Psoas muscle (tissue), 8 donors: ENCODE results near the gene BAZ2A. TPM values are rescaled to one million over a fixed set of nuclear protein-coding genes. Genes with fewer than 3 reads are reported as not detected.
"Not testable (repeated sequence)": the region's sequence is repeated elsewhere in the genome, so short reads cannot be mapped to it uniquely, and the experiment has no call there.

Source experiments
- ATAC-seq, 4 donors: fragments of 200-7000 bp; cut with Tn5 transposase; one replicate each; pipeline ENCODE4 v1.9.1; 2020; ENCODE audit warnings: moderate library complexity in 3 of 4, mild to moderate bottlenecking in 2 of 4
- DNase-seq, 2 donors: peaks; one replicate each; pipeline ENCODE4 v3.0.0-alpha.2; 2020
- H3K27ac ChIP-seq: fragments of 200-600 bp; one replicate; pipeline ENCODE4 v1.8.0; 2022
- H3K27me3 ChIP-seq, 3 donors: fragments of 200-600 bp in 1 of 3; one replicate each; pipeline versions ENCODE4 v1.6.1 to v1.8.0; 2013 to 2022; ENCODE audit warnings: low read length in 2 of 3, mild to moderate bottlenecking in 2 of 3, moderate library complexity in 1 of 3; ENCODE audit not compliant: insufficient read depth in 3 of 3
- H3K36me3 ChIP-seq, 2 donors: fragments of 200-600 bp in 1 of 2; one replicate each; pipeline versions ENCODE4 v1.6.1 to v1.8.0; 2013 to 2022; ENCODE audit warnings: low read depth in 1 of 2, mild to moderate bottlenecking in 1 of 2, moderate library complexity in 1 of 2; ENCODE audit not compliant: insufficient read depth in 1 of 2
- H3K4me1 ChIP-seq: fragments of 200-600 bp; one replicate; pipeline ENCODE4 v1.8.0; 2022
- H3K4me3 ChIP-seq: fragments of 200-600 bp; one replicate; pipeline ENCODE4 v1.8.0; 2022; ENCODE audit warnings: mild to moderate bottlenecking
- H3K9me3 ChIP-seq: fragments of 200-600 bp; one replicate; pipeline ENCODE4 v1.8.0; 2022
- CTCF ChIP-seq: fragments of 200-600 bp; IDR thresholded peaks from one replicate; pipeline ENCODE4 v1.8.0; 2022; ENCODE audit warnings: antibody characterized with exemption
- WGBS, 3 donors: extraction: QIAGEN DNeasy Blood & Tissue Kit; methylation state at CpG; one replicate each; pipeline versions ENCODE4 v1.1.6 to v1.1.7; 2013; 5-methylcytosine and 5-hydroxymethylcytosine counted together
- intact Hi-C, 2 donors: fragments of 100-400 bp; cut with DNase I; formaldehyde crosslinking; loops; one replicate each; pipeline versions ENCODE4 v1.11.0 to v1.14.2; 2022
- polyA plus RNA-seq, 3 donors: library from polyadenylated mRNA; stranded (reverse); fragments of 200-250 nt; gene quantifications; one replicate each; pipeline ENCODE4 v1.2.3, GENCODE V29; 2013
- total RNA-seq, 4 donors: library from RNA; stranded (reverse); fragmentation: NEBNext Ultra II Directional in 2 of 4; extraction: Animal tissue kit (Norgen Biotek cat#: 25700) in 2 of 4; gene quantifications; one replicate each; pipeline versions ENCODE4 v1.2.1 to v1.2.4, GENCODE V29; 2021 to 2023
- donor health status: healthy with polysubstance abuse.
- donor health status: DM: no; HTN: no; CAD: no; lungs with moderate emphysema.
- donor health status: Bipolar disorder and iron deficiency.
- donor health status: healthy.
- donor health status: DM: yes; HTN: yes; CAD: no.
- donor health status: DM: no; HTN: no; CAD: no.
- donor health status: DM: no; HTN: no; CAD: no.
- donor health status: DM: yes; HTN: yes; CAD: no.

BAZ2A gene
- total and polyA plus RNA-seq, 7 donors: 10.0 to 53.8 (median 41.0) TPM

DNA sequence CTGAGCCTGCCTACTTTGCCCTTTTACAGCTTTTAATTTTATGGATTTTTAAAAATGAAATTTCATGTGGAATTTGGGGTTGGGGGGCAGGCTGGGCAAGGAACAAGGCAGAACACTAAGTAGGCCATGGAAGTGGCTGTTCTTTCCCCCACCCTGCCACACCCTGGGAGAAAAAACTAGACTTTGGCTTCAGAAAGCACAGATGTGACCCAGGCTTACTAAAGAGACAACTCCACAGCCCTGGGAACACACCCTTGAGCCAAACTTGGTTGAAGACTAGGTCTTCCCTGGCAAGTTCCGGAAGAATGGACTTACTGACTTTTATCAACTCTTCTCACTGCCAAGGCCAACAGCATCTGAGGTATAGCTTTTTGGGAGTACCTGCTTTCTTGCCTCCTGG is 40.3 kb downstream of the BAZ2A start:
- Histone ChIP-seq H3K4me3 (no peak overlapping the region), H3K27me3 (no peaks in the 10 kb centered on the region), H3K36me3 (peaks cover 5 to 23% of the 10 kb centered on the region in 2 donors), H3K27ac (no peak overlapping the region), H3K4me1 (no peaks in the 10 kb centered on the region), H3K9me3 (no peaks in the 10 kb centered on the region)
- ATAC-seq (no peak), DNase-seq (no peak)
- no peak for TF ChIP-seq CTCF
- WGBS, 3 donors: 95 to 100% (median 100%) methylated on average over 1 of the region's 1 CpG
- intact Hi-C loops: loop anchor here in 1 of 2 donors (5.0 kb wide), 1 partner anchor 77 kb away; no protein-coding TSS in a partner anchor

DNA sequence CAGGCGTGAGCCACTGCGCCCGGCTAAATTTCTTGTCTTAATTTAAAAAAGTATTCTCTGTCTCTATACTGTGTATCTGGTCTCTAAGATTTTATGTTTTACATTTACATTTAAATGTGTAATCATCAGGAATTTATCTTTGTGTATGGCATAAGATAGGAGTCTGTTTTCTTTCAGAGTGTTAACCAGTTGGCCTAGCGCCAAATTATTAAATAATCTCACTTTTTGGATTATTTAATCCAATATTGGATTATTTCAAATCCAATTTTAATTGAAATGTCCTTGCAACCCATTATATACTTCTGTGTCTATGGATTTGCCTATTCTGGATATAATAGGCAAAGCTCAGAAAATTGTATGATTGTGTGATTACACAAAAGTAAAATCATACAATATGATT is 45.0 kb downstream of the BAZ2A start:
- Histone ChIP-seq H3K4me1 (no peaks in the 10 kb centered on the region), H3K27ac (no peak overlapping the region), H3K9me3 (no peaks in the 10 kb centered on the region), H3K4me3 (no peak overlapping the region), H3K36me3 (peaks cover 5 to 42% of the 10 kb centered on the region in 2 donors), H3K27me3 (no peaks in the 10 kb centered on the region)
- TF ChIP-seq CTCF: no peak
- intact Hi-C loops: no loop called here
- DNase-seq (no peak), ATAC-seq (no peak)
- 85 to 86% (median 86%) methylated on average over 4 of the region's 4 CpGs for WGBS, 3 donors

GRCh38 chr12:56581418-56582145 is 48.5 kb downstream of the BAZ2A start:
- no peak for ATAC-seq
- DNase-seq: no peak
- WGBS, 3 donors: 59 to 76% (median 66%) methylated on average over 10 of the region's 10 CpGs
- Histone ChIP-seq H3K27ac (no peak overlapping the region), H3K4me3 (no peak overlapping the region), H3K27me3 (no peaks in the 10 kb centered on the region), H3K36me3 (peaks cover 0 to 19% of the 10 kb centered on the region in 2 donors), H3K4me1 (no peaks in the 10 kb centered on the region), H3K9me3 (no peaks in the 10 kb centered on the region)
- intact Hi-C loops: no loop called here
- TF ChIP-seq CTCF: no peak

DNA sequence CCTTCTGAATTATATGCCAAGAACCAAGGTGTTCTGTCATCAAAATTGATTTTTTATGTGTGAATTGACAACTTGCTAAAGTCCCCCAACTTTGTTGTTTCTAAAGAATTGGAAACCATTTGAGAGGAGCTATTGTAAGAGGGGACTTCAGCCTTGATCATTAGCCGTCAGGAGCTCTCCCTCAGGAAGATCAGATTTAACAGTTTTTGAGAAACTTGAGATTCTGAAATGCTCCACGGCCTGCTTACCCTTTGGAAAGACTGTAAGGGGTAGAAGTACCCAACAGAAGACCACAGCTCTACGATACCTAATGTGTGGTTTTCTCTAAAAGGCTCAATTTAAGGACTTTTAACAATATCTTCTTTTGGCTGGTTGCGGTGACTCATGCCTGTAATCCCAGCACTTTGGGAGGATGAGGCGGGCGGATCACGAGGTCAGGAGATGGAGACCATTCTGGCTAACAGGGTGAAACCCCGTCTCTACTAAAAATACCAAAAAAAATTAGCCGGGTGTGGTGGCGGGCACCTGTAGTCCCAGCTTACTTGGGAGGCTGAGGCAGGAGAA is 51.1 kb downstream of the BAZ2A start:
- intact Hi-C loops: no loop called here
- H3K4me1 ChIP-seq: no peaks in the 10 kb centered on the region
- H3K9me3 ChIP-seq: no peaks in the 10 kb centered on the region
- H3K36me3 ChIP-seq: peaks cover 0 to 24% of the 10 kb centered on the region in 2 donors
- DNase-seq: no peak
- no peak overlapping the region for H3K4me3 ChIP-seq
- TF ChIP-seq CTCF: no peak
- ATAC-seq: no peak
- no peak overlapping the region for H3K27ac ChIP-seq
- H3K27me3 ChIP-seq: no peaks in the 10 kb centered on the region
- 88 to 94% (median 90%) methylated on average over 10 of the region's 10 CpGs for WGBS, 3 donors

- H3K36me3 ChIP-seq: peaks cover 0 to 26% of the 10 kb centered on the region in 2 donors
- intact Hi-C loops, ATAC-seq, H3K27ac ChIP-seq, H3K27me3 ChIP-seq, DNase-seq, H3K4me1 ChIP-seq, H3K9me3 ChIP-seq, H3K4me3 ChIP-seq: not testable (repeated sequence)
- 93 to 97% (median 94%) methylated on average over 7 of the region's 7 CpGs for WGBS, 3 donors
Observed at GRCh38 chr12:56577248-56577647, 52.9 kb downstream of the BAZ2A start.
